PC-3 (cell line): ENCODE measurements around the gene IL1RAP.

ENCODE experiments used
- EZH2 ChIP-seq: fragments of 300-600 bp; sonication (generic); IDR thresholded peaks from one replicate; pipeline ENCODE4 v1.6.1; 2017; ENCODE audit warnings: antibody characterized with exemption, mild to moderate bottlenecking, low read length; ENCODE audit not compliant: unreplicated experiment
- EZH2phosphoT487 ChIP-seq: fragments of 300-600 bp; sonication (generic); IDR thresholded peaks from 2 replicates; pipeline ENCODE4 v1.6.1; 2018; ENCODE audit warnings: mild to moderate bottlenecking, antibody characterized with exemption, low read length, borderline replicate concordance
- TF ChIP-seq, protein P1 (sequence below): fragments of 300-600 bp; sonication (generic); conservative IDR thresholded peaks from 2 replicates; pipeline ENCODE4 v1.5.1; 2017; ENCODE audit warnings: antibody characterized with exemption, low read depth, mild to moderate bottlenecking, low read length

DNA sequence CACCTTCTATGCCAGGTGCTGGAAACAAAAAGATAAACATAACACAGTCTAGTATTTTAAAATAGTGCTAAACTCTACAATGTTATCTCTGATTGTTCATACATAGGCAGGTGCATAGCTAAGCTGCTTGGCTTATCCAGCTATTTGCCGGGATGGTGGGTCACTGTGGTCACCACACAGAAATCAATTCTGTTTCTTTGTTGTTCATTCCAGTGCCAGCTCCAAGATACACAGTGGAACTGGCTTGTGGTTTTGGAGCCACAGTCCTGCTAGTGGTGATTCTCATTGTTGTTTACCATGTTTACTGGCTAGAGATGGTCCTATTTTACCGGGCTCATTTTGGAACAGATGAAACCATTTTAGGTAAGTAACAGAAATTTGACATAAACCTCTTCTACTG lies 130.2 kb downstream of the IL1RAP start:
- TF ChIP-seq, protein P1, sequence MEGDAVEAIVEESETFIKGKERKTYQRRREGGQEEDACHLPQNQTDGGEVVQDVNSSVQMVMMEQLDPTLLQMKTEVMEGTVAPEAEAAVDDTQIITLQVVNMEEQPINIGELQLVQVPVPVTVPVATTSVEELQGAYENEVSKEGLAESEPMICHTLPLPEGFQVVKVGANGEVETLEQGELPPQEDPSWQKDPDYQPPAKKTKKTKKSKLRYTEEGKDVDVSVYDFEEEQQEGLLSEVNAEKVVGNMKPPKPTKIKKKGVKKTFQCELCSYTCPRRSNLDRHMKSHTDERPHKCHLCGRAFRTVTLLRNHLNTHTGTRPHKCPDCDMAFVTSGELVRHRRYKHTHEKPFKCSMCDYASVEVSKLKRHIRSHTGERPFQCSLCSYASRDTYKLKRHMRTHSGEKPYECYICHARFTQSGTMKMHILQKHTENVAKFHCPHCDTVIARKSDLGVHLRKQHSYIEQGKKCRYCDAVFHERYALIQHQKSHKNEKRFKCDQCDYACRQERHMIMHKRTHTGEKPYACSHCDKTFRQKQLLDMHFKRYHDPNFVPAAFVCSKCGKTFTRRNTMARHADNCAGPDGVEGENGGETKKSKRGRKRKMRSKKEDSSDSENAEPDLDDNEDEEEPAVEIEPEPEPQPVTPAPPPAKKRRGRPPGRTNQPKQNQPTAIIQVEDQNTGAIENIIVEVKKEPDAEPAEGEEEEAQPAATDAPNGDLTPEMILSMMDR, result no peak
- TF ChIP-seq EZH2 (no peak), EZH2phosphoT487 (no peak)
